HG02852 (cell line): ENCODE results near the gene C7orf33.
"Not testable (repeated sequence)": the region's sequence is repeated elsewhere in the genome, so short reads cannot be mapped to it uniquely, and the experiment has no call there.

Experiments used
- ATAC-seq: cut with Tn5 transposase; IDR thresholded peaks from one replicate; pipeline ENCODE4 v1.9.1; 2021; ENCODE audit warnings: mild to moderate bottlenecking, moderate library complexity; ENCODE audit not compliant: unreplicated experiment

Gene C7orf33

DNA sequence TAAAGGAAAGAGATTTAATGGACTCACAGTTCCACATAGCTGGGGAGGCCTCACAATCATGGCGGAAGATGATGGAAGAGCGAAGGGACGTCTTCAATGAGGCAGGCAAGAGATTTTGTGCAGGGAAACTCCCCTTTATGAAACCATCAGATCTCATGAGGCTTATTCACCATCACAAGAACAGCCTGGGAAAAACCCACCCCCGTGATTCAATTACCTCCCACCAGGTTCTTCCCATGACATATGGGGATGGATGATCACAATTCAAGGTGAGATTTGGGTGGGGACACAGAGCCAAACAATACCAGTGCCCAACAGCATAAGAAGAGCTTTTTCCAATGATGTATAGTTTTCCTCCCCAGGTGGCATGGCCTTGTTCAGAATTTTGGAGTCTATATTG lies 11.2 kb upstream of the C7orf33 start:
- no peak for ATAC-seq

DNA sequence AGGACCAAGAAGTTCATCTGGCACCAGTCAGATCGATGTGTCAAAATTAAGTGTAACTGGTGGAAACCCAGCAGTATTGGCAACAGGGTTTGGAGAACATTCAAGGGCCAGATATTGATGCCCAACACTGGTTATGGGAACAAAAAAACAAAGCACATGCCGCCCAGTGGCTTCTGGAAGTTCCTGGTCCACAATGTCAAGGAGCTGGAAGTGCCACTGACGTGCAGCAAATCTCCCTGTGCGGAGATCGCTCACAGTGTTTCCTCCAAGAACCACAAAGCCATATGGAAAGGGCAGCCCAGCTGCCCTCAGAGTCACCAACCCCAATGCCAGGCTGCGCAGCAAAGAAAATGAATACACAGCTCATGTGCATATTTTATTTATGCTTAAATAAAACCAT lies 10.1 kb upstream of the C7orf33 start:
- ATAC-seq = no peak

DNA sequence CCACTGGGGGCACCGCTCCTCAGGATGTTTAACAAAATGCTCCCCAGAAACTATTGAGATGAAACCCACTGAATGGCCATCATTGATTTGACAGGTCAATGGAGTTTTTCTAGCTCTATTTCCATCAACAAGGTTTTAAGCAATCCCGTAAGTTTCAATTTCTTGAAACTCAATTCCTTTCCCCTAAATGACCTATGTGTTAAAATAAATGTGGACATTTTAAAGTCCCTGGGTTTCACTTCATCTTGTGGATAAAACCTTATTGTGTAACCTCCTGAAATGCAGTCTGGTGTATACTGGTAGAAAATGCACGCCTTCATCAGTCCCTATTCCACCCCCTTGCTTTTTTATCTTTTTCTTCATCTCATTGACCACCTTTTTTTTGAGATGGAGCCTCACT lies 8.9 kb upstream of the C7orf33 start:
- ATAC-seq = no peak

DNA sequence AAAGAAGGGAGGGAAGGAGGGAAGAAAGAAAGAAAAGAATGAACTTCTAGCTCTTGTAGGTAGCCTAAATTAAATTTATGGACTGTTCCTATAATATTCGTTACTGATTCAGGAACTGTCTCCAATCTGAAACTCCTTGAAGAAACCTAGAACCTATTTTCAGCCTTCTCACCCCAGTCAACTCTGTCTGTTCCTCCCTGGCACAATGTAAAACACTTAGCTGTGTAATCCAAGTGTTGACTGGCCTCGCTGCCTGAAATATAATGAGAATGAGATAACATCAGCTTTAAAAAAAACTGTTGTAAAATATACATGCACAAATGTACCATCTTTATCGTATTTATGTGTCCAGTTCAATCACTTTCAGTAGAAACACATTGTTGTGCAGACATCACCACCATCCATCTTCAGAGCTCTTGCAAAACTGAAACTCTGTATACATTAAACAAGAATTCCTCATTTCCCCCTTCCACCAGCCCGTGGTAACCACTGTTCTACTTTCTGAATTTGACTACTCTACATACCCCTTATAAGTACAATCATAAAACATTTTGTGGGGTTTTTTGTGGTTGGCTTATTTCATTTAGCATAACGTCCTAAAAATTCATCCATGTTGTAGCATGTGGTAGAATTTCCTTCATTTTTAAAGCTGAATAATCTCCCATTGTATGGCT lies 6.3 kb upstream of the C7orf33 start:
- peak; percentile 98 for ATAC-seq

DNA sequence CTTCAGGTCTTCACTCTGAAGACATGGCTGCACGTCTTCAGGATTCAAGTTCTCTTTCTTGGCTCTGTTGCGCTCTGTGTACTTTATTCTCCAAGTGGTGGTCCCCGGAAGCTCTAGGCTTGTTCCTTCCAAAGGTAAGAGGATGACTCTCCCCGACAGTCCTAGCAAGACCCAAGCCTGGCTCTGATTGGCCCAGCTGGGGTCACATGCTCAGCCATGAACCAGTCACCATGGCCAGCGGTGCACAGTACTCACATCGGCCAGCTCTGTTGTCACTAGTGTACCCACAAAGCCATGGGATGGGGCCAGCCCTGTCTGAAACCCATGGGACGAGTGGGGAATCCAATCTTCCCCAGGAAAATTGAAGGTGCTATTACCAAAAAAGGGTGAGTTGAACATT lies 5.2 kb upstream of the C7orf33 start:
- ATAC-seq = no peak

DNA sequence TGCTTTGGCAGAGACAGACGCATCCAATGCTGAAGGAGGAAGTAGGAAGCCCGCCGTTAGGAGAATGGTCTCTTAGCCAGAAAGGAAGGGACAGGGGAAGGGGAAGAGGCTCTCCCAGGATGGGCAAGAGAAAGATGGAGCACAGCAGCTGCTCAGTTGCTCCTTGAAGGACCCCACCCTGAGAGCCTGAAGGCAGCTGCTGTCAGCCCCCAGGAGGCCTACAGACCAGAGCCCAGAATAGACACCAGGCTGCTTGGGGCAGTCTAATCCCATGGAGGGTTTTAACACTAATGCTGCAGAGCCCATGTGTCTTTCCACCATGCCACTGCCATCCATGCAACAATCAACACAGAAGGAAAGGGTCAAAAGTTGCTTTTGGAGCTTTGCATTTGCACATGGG lies 3.5 kb upstream of the C7orf33 start:
- ATAC-seq = no peak

DNA sequence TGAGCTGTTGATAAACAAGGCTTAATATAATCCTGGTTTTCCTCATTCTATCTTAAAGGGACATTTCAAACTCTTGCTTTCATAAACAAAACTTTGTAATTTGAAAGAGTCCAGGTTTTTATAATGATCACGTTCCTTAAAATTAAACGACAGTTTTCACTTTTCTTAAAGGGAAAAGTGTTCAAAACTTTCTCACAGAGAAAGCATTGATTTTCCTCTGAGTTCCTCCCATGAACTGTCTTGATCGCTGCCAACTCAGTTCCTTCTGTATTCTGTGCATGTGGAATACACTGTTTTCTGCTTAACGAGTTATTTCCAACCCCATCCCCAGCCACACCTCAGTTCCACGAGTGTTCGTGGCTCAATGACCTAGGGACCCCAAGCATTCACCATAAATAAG lies 2.4 kb upstream of the C7orf33 start:
- no peak for ATAC-seq

DNA sequence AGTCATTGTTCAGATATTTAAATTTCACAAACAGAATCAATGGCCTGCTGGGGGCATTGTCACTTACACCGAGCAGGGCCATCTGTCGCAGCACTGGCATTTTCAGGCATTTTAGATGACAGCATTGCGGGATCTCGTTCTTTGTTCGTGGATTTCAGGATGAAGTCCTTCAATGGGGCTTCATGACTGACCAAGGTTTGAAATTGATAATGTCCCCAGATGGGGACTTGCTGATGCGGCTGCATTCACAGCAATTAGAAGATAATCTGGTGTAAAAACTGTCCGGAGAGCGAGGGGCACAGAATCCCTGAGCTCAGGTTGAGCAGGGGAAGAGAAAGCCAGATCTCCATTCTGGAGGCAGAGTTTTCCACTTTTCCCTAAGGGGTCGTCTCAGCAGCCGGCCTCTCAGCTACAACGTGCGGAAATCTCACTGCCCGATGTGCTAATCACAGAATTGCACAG lies 1.9 kb upstream of the C7orf33 start:
- no peak for ATAC-seq

DNA sequence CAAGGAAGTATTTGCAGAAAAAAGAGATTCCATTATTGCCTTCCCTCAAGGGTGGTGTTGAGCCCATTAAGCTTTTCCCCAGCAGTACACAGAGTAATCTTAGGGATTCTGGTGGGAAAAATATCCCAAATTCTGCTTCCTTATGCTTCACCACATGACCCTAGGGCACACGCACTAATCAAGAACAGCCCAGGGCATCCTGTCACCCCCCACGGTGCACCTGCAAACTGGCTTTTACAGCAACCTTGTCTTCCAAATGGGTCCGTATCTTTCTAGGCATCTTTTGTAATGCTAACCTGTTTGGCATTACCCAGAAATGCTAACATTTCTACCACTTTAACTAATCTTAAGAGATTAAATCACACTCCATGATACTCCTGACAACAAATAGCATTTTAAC lies 926 bp upstream of the C7orf33 start:
- ATAC-seq = no peak

DNA sequence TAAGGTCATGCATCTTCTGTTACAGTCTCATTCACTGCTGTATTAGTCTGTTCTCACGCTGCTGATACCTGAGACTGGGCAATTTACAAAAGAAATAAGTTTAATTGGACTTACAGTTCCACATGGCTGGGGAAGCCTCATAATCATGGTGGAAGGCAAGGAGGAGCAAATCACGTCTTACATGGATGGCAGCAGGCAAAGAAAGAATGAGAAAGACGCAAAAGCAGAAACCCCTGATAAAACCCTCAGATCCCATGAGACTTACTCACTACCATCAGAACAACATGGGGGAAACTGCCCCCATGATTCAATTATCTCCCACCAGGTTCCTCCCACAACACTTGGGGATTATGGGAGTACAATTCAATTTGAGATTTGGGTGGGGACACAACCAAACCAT lies 5.8 kb downstream of the C7orf33 start:
- ATAC-seq = not testable (repeated sequence)

DNA sequence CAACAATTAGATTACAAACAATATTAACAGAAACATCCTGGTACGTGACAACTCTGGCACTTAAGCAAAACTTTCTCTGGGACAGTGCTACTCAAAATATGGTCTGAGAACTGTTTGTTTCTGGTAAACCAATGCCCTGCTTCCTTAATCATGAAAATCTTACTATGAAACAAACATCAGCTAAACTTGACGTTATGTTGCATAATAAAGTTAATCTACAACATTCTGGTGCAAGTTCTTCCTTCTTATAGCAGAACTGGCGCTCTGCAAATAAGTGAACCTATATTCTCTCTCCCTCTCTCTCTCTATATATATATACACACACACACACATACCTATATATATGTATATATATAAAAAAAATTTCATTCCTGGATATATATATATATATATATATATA lies 7.8 kb downstream of the C7orf33 start:
- no peak for ATAC-seq

DNA sequence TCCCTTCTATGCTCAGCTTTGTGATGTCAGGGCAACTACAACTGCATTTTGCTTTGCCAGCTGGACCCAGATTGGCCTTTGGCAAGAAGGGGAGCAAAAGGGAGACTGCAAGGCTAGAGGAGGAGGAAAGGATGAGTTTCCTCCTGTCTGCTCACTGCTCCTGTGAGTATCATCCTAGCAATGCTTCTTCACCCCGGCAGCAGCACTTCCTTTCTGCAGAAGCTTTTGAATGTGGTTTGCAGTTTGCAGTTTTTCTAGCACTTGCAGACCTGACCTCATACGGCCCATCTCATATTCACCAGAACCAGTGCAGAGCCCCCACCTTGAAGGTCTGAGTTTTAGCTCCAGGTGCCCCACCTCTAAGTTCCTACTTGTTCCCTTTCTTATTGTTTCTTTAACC lies 14.8 kb downstream of the C7orf33 start:
- ATAC-seq = no peak

DNA sequence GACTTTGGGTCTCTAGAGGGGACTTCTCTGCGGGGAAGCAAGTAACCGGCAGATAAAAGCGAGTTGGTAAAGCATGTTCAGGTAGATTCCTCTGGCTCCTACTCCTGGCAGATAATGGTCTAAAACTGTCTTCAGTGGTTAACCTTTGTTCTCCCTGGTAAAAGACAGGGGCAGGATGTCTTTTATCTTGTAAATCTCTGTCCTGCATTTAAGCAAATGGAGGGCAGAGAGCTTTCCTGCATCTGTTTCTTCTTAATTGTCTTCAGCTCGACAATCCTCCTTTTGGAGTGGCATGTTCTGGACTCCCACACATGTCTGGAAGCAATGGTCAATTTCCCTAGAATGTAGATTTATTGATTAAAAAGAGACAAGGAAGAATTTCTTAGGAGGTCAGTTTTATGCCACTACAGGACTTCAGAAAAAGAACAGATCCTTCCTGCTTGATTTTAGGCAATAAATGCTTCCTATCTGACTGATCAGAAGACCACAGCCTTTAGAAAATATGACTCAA lies 16.6 kb downstream of the C7orf33 start:
- no peak for ATAC-seq

DNA sequence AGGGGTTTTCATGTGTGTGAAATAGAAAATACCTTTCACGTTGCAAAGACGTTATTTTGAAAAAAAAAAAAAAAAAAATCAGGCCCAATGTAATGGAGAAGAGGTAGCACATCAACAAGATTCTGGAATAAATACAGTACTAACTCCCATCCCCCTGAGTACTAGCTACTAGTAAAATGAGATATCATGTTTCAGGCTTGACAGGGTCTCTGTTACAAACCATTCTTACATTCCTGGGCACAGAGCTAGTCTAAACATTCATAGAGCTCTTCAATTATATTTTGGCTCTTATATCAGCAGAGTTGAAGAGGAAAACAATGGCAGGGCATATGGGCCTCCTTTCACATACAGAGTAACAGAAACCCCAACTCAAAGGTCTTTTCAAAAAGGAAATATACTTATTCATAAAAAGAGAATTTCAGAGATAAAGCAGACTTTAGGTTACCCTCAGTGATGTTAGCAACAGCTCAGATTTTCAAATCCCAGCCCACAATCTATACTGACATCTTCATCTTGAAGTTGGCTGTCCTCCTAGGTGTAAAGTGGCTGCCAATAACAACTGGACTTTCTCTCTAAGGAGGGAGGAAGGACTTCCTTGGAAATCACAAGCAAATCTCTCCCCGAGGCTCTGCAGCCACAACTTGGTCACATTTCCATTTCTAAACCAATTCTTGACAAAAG lies 18.6 kb downstream of the C7orf33 start:
- no peak for ATAC-seq

DNA sequence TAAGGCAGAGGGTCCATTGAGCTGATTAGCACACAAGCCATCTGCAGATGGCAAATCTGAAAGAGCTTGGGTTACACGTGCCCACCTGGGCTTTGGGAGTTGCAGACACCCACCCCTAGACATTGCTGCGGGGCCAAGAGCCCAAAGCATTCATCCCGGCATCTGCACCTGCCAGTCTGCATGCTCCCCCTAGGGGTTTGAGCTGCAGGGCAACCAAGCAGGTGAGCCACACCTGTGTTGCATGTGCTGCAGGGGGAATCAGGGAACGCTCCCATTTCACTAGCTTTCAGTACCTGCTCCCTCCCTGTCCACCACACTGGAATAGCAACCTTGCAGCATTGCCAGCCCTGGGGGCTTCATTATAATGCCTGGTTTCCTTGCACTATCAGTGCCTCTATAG lies 21.1 kb downstream of the C7orf33 start:
- no peak for ATAC-seq

DNA sequence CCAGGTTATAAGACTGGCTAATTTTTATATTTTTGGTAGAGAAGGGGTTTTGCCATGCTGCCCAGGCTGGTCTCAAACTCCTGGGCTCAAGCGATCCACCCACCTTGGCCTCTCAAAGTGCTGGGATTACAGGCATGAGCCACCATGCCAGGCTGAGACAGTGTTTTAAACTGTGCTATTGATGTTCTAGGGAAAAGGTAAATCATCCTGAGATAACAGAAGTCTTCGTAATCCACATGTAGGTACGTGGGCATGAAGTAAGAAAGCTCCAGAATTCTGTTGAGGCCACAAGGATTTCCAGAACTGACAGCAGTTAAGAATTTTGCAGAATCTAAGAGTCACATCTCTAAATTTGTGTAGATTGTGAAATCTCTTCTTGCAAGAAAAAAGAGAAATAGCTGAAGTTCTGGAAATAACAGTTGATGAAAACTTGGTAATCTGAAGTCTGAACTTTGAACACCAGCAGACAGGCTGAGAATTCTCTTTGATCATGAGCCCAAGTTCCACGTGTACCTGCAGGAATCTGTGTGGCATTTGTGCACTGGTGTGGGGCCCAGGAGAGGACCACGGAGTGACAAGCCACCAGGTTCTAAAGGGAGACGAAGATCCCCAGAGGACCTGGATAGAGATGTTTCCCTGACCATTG lies 24.6 kb downstream of the C7orf33 start:
- no peak for ATAC-seq

DNA sequence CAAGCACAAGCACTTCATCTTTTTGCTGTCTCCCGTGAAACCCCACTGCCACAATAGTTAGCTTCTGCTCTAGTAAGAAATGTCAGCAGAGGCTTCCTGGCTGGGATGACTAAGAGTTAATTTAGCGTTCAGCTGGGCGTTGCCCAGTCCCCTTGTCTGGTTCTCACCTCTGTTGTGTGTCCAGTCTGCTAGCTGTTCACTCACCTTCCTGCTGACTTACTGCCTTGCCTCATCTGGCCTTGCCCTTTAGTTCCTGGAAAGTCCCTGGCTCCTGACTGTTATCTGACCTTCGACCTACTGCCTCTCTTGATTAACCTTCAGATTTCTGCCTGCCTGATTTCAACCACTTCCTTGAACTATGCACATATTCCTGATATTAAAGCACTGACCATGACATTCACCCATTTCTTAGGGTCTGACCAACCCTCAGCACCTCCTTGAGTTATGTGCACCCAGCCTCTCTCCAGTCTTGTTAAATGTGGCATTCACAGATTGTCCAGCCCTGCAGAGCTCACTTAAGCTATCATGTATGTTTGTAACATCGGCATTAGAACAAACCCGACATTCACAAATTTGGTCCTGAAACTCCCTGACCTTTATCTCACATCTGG lies 30.3 kb downstream of the C7orf33 start:
- ATAC-seq = no peak

DNA sequence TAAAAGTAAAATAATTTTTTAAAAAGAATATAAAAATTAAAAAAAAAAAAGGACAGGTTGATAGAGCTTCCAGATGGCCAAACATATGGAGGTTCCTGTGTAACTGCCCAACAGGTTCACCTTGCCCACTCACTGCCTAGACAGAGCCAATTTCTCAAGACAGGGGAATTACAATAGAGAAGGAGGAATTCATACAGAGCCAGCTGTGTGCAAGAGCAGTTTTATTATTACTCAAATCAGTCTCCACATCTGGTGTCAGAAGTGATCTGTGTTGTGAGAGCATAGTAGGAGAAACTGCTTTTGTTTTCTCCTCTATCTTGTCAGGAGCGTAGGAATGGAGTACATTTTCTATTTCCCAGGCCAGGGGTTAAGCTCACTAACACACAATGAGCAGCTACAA lies 31.0 kb downstream of the C7orf33 start:
- no peak for ATAC-seq

DNA sequence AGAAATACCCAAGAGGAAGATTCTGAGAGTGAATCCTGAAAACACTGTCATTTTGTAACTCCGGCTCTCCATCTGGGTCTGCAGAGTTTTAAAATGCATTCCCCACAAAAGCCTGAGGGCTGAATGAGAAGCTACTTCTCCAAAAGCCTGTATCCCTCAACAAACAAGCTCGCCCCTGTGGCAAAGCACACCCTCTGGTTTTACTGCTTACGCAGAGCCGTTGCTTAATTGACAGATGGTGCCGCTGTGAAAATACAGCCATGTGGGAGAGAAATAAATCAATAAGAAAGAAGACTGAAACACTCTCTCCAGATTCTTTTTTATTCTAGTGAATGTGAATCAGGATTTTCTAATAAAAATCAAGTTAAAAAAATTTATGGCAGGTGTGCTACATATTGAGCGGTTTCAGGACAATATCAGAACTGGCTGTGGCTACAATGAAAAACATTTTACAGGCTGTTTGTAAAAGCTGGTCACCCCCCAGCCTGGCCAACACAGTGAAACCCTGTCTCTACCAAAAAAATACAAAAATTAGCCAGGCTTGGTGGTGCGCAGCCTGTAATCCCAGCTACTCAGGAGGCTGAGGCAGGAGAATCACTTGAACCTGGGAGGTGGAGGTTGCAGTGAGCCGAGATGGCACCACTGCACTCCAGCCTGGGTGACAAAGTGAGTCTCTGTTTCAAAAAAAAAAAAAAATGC lies 32.5 kb downstream of the C7orf33 start:
- ATAC-seq = no peak

DNA sequence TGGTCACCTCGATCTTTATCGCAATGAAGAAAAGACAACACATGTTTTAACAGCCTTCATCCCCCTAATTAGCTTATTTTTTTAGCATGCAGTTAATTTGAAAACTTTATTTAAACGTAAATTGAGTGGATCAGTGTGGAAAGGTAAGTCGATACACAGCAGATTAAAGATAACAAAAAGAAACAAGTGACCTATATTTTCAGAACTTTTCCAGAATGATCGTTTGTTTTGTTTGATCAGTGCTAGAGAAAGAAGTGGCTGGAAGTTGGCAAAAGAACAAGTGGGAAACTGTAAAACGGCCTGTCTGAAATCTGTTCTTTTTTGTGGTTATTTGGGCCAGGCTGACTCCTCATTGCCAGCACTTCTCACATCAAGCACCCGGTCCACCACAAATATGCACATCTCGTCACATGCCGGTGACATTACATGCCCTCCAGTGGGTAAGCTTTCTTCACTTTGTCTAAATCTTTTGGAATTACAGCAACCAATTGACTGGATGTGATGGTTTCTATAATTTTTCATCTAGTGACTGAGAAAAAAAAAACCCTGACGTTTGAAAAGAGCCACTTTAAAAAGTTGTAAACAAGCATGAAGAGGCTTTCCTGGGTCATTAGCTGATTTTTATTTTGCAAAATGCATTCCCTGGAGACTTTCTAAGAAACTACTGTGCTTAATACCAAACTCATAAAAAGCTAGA lies 33.2 kb downstream of the C7orf33 start:
- ATAC-seq = no peak
